Measurements from ENCODE around the gene GAPDH. TPM values are rescaled to one million over a fixed set of nuclear protein-coding genes. Genes with fewer than 3 reads are reported as not detected.

Gene GAPDH
- total RNA-seq = 4,821 and 5,284 TPM in 2 replicates

GRCh38 chr12:6533923-6534694, at the start of gene GAPDH:
Gene GAPDH (plus strand): TSS chr12:6534517. CDS start chr12:6534833, 316 bp downstream.

GRCh38 chr12:6492838-6493496, 41.4 kb upstream of the GAPDH start, which contains the start of gene MRPL51:
Gene MRPL51 (minus strand): TSS chr12:6493262. CDS start chr12:6493136, 126 bp downstream.

GRCh38 chr12:6493497-6494257, 40.6 kb upstream of the GAPDH start, which contains the start of gene NCAPD2:
Gene NCAPD2 (plus strand): TSS chr12:6494102. CDS start chr12:6495099, 997 bp downstream.

Other genes starting within 250 kb of the GAPDH start
- 15.4 and 32.5 TPM in 2 replicates for gene PLEKHG6, start 223.8 kb upstream of the GAPDH start, total RNA-seq
- gene TNFRSF1A, start 192.4 kb upstream of the GAPDH start, total RNA-seq = 51.6 and 110 TPM in 2 replicates
- gene SCNN1A, start 159.0 kb upstream of the GAPDH start, total RNA-seq = 9.6 and 76.7 TPM in 2 replicates
- 60.1 and 95.4 TPM in 2 replicates for gene LTBR, start 150.4 kb upstream of the GAPDH start, total RNA-seq
- gene CD27, start 89.6 kb upstream of the GAPDH start, total RNA-seq = not detected in 2 replicates
- gene TAPBPL, start 82.5 kb upstream of the GAPDH start, total RNA-seq = 2.4 and 18.9 TPM in 2 replicates
- gene VAMP1, start 63.8 kb upstream of the GAPDH start, total RNA-seq = 1.6 and 2.1 TPM in 2 replicates
- gene MRPL51, start 41.3 kb upstream of the GAPDH start, total RNA-seq = 85.8 and 94.7 TPM in 2 replicates
- gene NCAPD2, start 40.4 kb upstream of the GAPDH start, total RNA-seq = 27.3 and 29.9 TPM in 2 replicates
- 0.34 and 0.71 TPM in 2 replicates for gene IFFO1, start 21.5 kb downstream of the GAPDH start, total RNA-seq
- gene NOP2, start 33.8 kb downstream of the GAPDH start, total RNA-seq = 37.3 and 45.6 TPM in 2 replicates
- 132 and 213 TPM in 2 replicates for gene CHD4, start 72.9 kb downstream of the GAPDH start, total RNA-seq
- gene LPAR5, start 101.4 kb downstream of the GAPDH start, total RNA-seq = 2.7 and 5.1 TPM in 2 replicates
- 0.34 and 0.50 TPM in 2 replicates for gene ACRBP, start 112.9 kb downstream of the GAPDH start, total RNA-seq
- 11.6 and 24.5 TPM in 2 replicates for gene ING4, start 128.6 kb downstream of the GAPDH start, total RNA-seq
- 7.2 and 17.5 TPM in 2 replicates for gene ZNF384, start 154.9 kb downstream of the GAPDH start, total RNA-seq
- not detected in 2 replicates for gene PIANP, start 166.3 kb downstream of the GAPDH start, total RNA-seq
- gene COPS7A, start 189.5 kb downstream of the GAPDH start, total RNA-seq = 75.9 and 84.0 TPM in 2 replicates
- gene MLF2, start 218.6 kb downstream of the GAPDH start, total RNA-seq = 150 and 159 TPM in 2 replicates
- 16.7 and 50.8 TPM in 2 replicates for gene PTMS, start 231.8 kb downstream of the GAPDH start, total RNA-seq
- gene LAG3, start 238.0 kb downstream of the GAPDH start, total RNA-seq = 0.07 TPM in 1 of 2 replicates, not detected in the other